Keratinocyte (primary cell): Measurements from ENCODE around the gene MREG. TPM values are rescaled to one million over a fixed set of nuclear protein-coding genes. Genes with fewer than 3 reads are reported as not detected.

Experiments
- DNase-seq: peaks from one replicate; pipeline ENCODE4 v3.0.0-alpha.2; 2011; ENCODE audit warnings: low read depth, missing footprints, low spot score
- FAIRE-seq: peaks from 2 replicates; lab custom pipeline; 2011; peaks lifted over from hg19 to GRCh38; lab: Jason Lieb, UNC
- H2AFZ ChIP-seq: 2 replicates; pipeline ENCODE4 v1.6.0; 2012; ENCODE audit warnings: low read length, control low read depth, inconsistent platforms; ENCODE audit not compliant: control insufficient read depth
- H3K27ac ChIP-seq: 2 replicates; pipeline ENCODE4 v1.5.1; 2011; ENCODE audit warnings: low read length; ENCODE audit not compliant: control insufficient read depth, insufficient read depth
- H3K27me3 ChIP-seq: 3 replicates; pipeline ENCODE4 v1.6.0; 2011; ENCODE audit warnings: low read length; ENCODE audit not compliant: control insufficient read depth, insufficient read depth; ENCODE audit errors: extremely low read depth
- H3K36me3 ChIP-seq, 2 experiments: 2 replicates in 1 of 2; 3 replicates in 1 of 2; pipeline ENCODE4 v1.5.1; 2011; ENCODE audit warnings: low read length in 2 of 2, mild to moderate bottlenecking in 1 of 2; ENCODE audit not compliant: control insufficient read depth in 2 of 2, insufficient read depth in 2 of 2; ENCODE audit errors: extremely low read depth in 1 of 2
- H3K4me1 ChIP-seq: 3 replicates; pipeline ENCODE4 v1.5.1; 2011; ENCODE audit warnings: low read length; ENCODE audit not compliant: control insufficient read depth, insufficient read depth; ENCODE audit errors: extremely low read depth
- H3K4me2 ChIP-seq: 3 replicates; pipeline ENCODE4 v1.6.0; 2011; ENCODE audit warnings: low read depth, low read length; ENCODE audit not compliant: control insufficient read depth, insufficient read depth; ENCODE audit errors: extremely low read depth
- H3K4me3 ChIP-seq, 3 experiments: fragments of 200-600 bp in 1 of 3; sonication (generic) in 1 of 3; 2 replicates in 2 of 3; 3 replicates in 1 of 3; pipeline ENCODE4 v1.5.1; 2011 to 2016; ENCODE audit warnings: low read length in 3 of 3, mild to moderate bottlenecking in 3 of 3, control low read depth in 2 of 3, inconsistent platforms in 1 of 3, low read depth in 1 of 3, mixed read lengths in 1 of 3, mixed run types in 1 of 3, moderate library complexity in 1 of 3; ENCODE audit not compliant: control insufficient read depth in 2 of 3, insufficient read depth in 2 of 3; ENCODE audit errors: extremely low read depth in 1 of 3
- H3K79me2 ChIP-seq: 2 replicates; pipeline ENCODE4 v1.6.0; 2012; ENCODE audit warnings: low read length; ENCODE audit not compliant: control insufficient read depth, insufficient read depth
- H3K9ac ChIP-seq: 3 replicates; pipeline ENCODE4 v1.6.0; 2011; ENCODE audit warnings: low read length; ENCODE audit not compliant: control insufficient read depth, insufficient read depth; ENCODE audit errors: extremely low read depth
- H3K9me1 ChIP-seq: 3 replicates; pipeline ENCODE4 v1.6.0; 2011; ENCODE audit warnings: low read length; ENCODE audit not compliant: control insufficient read depth, insufficient read depth; ENCODE audit errors: extremely low read depth
- H3K9me3 ChIP-seq: 2 replicates; pipeline ENCODE4 v1.5.1; 2012; ENCODE audit warnings: low read depth, low read length; ENCODE audit not compliant: control insufficient read depth
- H4K20me1 ChIP-seq: 3 replicates; pipeline ENCODE4 v1.6.0; 2011; ENCODE audit warnings: low read length; ENCODE audit not compliant: control insufficient read depth, insufficient read depth; ENCODE audit errors: extremely low read depth
- CTCF ChIP-seq, 3 experiments: IDR thresholded peaks in 1 of 3; conservative IDR thresholded peaks in 1 of 3; optimal IDR thresholded peaks in 1 of 3; 2 replicates in 2 of 3; 3 replicates in 1 of 3; pipeline versions ENCODE3 to v1.5.1; 2011; ENCODE audit warnings: low read length in 3 of 3, mild to moderate bottlenecking in 3 of 3, moderate library complexity in 2 of 3, control low read depth in 1 of 3, inconsistent platforms in 1 of 3; ENCODE audit not compliant: insufficient read depth in 2 of 3; ENCODE audit errors: extremely low read depth in 1 of 3
- EZH2 ChIP-seq: IDR thresholded peaks from one replicate; pipeline ENCODE4 v1.6.1; 2012; ENCODE audit warnings: inconsistent platforms, mild to moderate bottlenecking, low read length, moderate library complexity
- dilution Hi-C: fragments of 300-500 bp; cut with MboI; formaldehyde crosslinking; loops from one replicate; pipeline ENCODE4 v1.7.0; 2020; ENCODE audit warnings: low sequenced_read_pairs; ENCODE audit not compliant: extremely low pct_ligation_motif_present
- polyA plus RNA-seq, 5 experiments: library from polyadenylated mRNA; depleted of rRNA in 3 of 5; stranded (reverse) in 3 of 5; stranded (forward) in 1 of 5; unstranded in 1 of 5; fragments of >200 nt; gene quantifications; 1 replicate in 1 of 5; 2 replicates in 3 of 5; 3 replicates in 1 of 5; pipeline versions ENCODE4 v1.2.1 to v1.2.3, GENCODE V29; 2011 to 2012; ENCODE audit warnings: missing spikeins in 2 of 5, low read depth in 1 of 5, low replicate concordance in 1 of 5

MREG gene
- polyA plus RNA-seq, 1 donor (not counting 4 experiments of a cell fraction or from before 2014, with no cell fraction given) = 32.9 TPM

- TF ChIP-seq CTCF (optimal IDR thresholded peaks at IDR 0.05 in 1 of 3, IDR thresholded peaks at IDR 0.05 in 1 of 3, conservative IDR thresholded peaks at IDR 0.05 in 1 of 3; ENCODE audit: extremely low read depth in 1 of 3, insufficient read depth in 2 of 3, low read length in 3 of 3) = no peak
- TF ChIP-seq EZH2 = no peak
- H3K4me2 ChIP-seq = no peak overlapping the region
- no peaks in the 10 kb centered on the region for H3K9me3 ChIP-seq
- DNase-seq (no peak), FAIRE-seq (no peak)
- no peak overlapping the region for H2AFZ ChIP-seq
- no peaks in the 10 kb centered on the region for H3K4me1 ChIP-seq
- dilution Hi-C loops = no loop called here
- no peaks in the 10 kb centered on the region for H3K79me2 ChIP-seq
- H3K27ac ChIP-seq = no peak overlapping the region
- no peak overlapping the region for H3K9ac ChIP-seq
- H3K4me3 ChIP-seq = no peak overlapping the region
- H3K27me3 ChIP-seq = no peaks in the 10 kb centered on the region
- H3K9me1 ChIP-seq = no peaks in the 10 kb centered on the region
- no peaks in the 10 kb centered on the region for H4K20me1 ChIP-seq
- H3K36me3 ChIP-seq = no peaks in the 10 kb centered on the region
These were observed 115.0 kb downstream of the MREG start for GRCh38 chr2:215898363-215898762.

- no peak overlapping the region for H3K9ac ChIP-seq
- no peak for DNase-seq
- H3K9me1 ChIP-seq = no peaks in the 10 kb centered on the region
- H4K20me1 ChIP-seq = no peaks in the 10 kb centered on the region
- dilution Hi-C loops = no loop called here
- no peaks in the 10 kb centered on the region for H3K27me3 ChIP-seq
- no peaks in the 10 kb centered on the region for H3K79me2 ChIP-seq
- no peaks in the 10 kb centered on the region for H3K9me3 ChIP-seq
- no peaks in the 10 kb centered on the region for H3K4me1 ChIP-seq
- H3K4me2 ChIP-seq = no peak overlapping the region
- H3K4me3 ChIP-seq = no peak overlapping the region
- no peak for FAIRE-seq
- no peak overlapping the region for H2AFZ ChIP-seq
- H3K27ac ChIP-seq = no peak overlapping the region
- no peaks in the 10 kb centered on the region for H3K36me3 ChIP-seq
- TF ChIP-seq EZH2 (no peak), CTCF (optimal IDR thresholded peaks at IDR 0.05 in 1 of 3, IDR thresholded peaks at IDR 0.05 in 1 of 3, conservative IDR thresholded peaks at IDR 0.05 in 1 of 3; ENCODE audit: extremely low read depth in 1 of 3, insufficient read depth in 2 of 3, low read length in 3 of 3) (no peak)
These were observed 116.4 kb downstream of the MREG start for GRCh38 chr2:215896921-215897320.
